ENCODE data around the gene PARD3.

- TF ChIP-seq CTCF (IDR thresholded peaks at IDR 0.05) (no peak), POLR2A (IDR thresholded peaks at IDR 0.05) (no peak)
Measured at GRCh38 chr10:34437906-34438305, 377.2 kb downstream of the PARD3 start.
